Neutrophil (primary cell): ENCODE data around the gene GZMM.

Experiments used
- H3K27ac ChIP-seq: fragments of 200-600 bp; sonication (generic); 2 replicates; pipeline ENCODE4 v1.5.1; 2016; ENCODE audit warnings: mild to moderate bottlenecking, moderate library complexity
- H3K27me3 ChIP-seq: fragments of 200-600 bp; sonication (generic); 2 replicates; pipeline ENCODE4 v1.6.0; 2016; ENCODE audit warnings: mild to moderate bottlenecking
- H3K36me3 ChIP-seq: fragments of 200-600 bp; sonication (generic); 2 replicates; pipeline ENCODE4 v1.5.1; 2017
- H3K4me1 ChIP-seq, 2 experiments: fragments of 200-600 bp in 1 of 2; sonication (generic) in 1 of 2; 1 replicate in 1 of 2; 2 replicates in 1 of 2; pipeline versions ENCODE4 v1.5.1 to v1.6.1; 2013 to 2016; ENCODE audit warnings: low read depth in 1 of 2, low read length in 1 of 2, mild to moderate bottlenecking in 1 of 2, moderate library complexity in 1 of 2; ENCODE audit not compliant: control insufficient read depth in 1 of 2, insufficient read depth in 1 of 2
- H3K4me3 ChIP-seq, 2 experiments: fragments of 200-600 bp in 1 of 2; sonication (generic) in 1 of 2; 1 replicate in 1 of 2; 2 replicates in 1 of 2; pipeline ENCODE4 v1.5.1; 2013 to 2016; ENCODE audit warnings: low read depth in 1 of 2, low read length in 1 of 2, mild to moderate bottlenecking in 1 of 2, moderate library complexity in 1 of 2
- H3K9me3 ChIP-seq: fragments of 200-600 bp; sonication (generic); 2 replicates; pipeline ENCODE4 v1.5.1; 2016
- TF ChIP-seq, protein P1 (sequence below): fragments of 200-600 bp; sonication (generic); IDR thresholded peaks from 2 replicates; pipeline ENCODE4 v1.5.1; 2016; ENCODE audit warnings: antibody characterized with exemption

GZMM gene

DNA sequence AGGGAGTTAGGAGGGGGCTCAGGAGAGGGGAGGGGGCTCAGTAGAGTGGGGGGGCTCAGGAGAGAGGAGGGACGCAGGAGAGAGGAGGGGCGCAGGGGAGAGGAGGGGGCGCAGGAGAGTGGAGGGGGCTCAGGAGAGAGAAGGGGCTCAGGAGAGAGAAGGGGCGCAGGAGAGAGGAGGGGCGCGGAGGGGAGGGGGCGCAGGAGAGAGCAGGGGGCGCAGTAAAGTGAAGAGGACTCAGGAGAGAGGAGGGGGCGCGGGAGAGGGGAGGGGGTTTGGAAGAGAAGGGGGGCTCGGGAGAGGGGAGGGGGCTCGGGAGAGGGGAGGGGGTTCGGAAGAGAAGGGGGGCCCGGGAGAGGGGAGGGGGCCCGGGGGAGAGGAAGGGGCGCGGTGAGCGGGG lies 46.9 kb upstream of the GZMM start:
- Histone ChIP-seq H3K9me3 (no peaks in the 10 kb centered on the region), H3K27ac (no peak overlapping the region), H3K4me1 (peaks cover 25 to 45% of the 10 kb centered on the region in 2 experiments), H3K36me3 (no peaks in the 10 kb centered on the region), H3K27me3 (peaks cover 71% of the 10 kb centered on the region), H3K4me3 (no peak overlapping the region)
- TF ChIP-seq, protein P1, sequence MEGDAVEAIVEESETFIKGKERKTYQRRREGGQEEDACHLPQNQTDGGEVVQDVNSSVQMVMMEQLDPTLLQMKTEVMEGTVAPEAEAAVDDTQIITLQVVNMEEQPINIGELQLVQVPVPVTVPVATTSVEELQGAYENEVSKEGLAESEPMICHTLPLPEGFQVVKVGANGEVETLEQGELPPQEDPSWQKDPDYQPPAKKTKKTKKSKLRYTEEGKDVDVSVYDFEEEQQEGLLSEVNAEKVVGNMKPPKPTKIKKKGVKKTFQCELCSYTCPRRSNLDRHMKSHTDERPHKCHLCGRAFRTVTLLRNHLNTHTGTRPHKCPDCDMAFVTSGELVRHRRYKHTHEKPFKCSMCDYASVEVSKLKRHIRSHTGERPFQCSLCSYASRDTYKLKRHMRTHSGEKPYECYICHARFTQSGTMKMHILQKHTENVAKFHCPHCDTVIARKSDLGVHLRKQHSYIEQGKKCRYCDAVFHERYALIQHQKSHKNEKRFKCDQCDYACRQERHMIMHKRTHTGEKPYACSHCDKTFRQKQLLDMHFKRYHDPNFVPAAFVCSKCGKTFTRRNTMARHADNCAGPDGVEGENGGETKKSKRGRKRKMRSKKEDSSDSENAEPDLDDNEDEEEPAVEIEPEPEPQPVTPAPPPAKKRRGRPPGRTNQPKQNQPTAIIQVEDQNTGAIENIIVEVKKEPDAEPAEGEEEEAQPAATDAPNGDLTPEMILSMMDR, result no peak

DNA sequence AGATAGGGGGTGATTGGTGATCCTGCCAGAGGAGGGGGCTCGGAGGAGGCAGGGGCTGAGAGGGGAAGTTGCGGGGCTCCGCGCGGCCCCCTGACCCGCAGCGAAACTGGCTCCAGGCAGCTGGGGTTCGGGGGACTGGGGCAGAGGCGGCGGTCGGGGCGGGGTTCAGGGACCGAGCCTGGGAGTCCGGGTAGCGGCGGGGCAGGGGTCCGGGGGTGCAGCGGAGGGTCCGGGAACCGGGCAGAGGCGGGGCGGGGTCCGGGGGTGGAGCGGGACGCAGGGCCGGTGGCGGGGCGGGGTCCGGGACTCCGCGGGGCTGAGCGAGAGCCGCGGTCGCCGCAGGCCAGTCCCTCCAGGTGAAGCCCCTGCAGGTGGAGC lies 46.4 kb upstream of the GZMM start:
- peaks cover 71% of the 10 kb centered on the region for H3K27me3 ChIP-seq
- H3K4me1 ChIP-seq, result peaks cover 30 to 50% of the 10 kb centered on the region in 2 experiments
- H3K36me3 ChIP-seq, result no peaks in the 10 kb centered on the region

DNA sequence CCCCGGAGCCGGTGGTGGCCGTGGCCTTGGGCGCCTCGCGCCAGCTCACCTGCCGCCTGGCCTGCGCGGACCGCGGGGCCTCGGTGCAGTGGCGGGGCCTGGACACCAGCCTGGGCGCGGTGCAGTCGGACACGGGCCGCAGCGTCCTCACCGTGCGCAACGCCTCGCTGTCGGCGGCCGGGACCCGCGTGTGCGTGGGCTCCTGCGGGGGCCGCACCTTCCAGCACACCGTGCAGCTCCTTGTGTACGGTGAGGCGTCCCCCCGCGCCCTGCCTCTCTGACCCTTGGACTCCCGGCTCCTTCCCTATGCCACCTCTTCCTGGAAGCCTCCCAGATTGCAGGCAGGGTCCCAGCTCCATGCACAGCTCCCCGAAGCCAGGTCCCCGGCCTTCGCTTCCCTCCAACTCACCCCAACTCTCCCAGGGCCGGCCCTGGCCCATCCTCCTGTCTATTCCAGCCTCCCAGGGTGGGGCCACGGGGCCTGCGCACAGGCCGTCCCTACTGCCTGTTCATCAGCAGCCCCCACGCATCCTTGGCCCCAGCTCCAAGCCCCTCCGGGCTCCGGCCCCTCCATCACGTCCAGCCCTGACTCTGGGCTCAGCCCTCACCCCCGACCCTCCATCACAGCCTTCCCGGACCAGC lies 45.9 kb upstream of the GZMM start:
- peaks cover 35 to 55% of the 10 kb centered on the region in 2 experiments for H3K4me1 ChIP-seq
- no peaks in the 10 kb centered on the region for H3K9me3 ChIP-seq
- H3K27ac ChIP-seq, result peak overlapping the region; percentile 10
- H3K27me3 ChIP-seq, result peaks cover 71% of the 10 kb centered on the region
- no peaks in the 10 kb centered on the region for H3K36me3 ChIP-seq
- TF ChIP-seq, protein P1, result no peak
- peak overlapping the region; percentile 30 to 53 for H3K4me3 ChIP-seq

More for the DNA sequence above, 46.4 kb upstream of the GZMM start:
- H3K9me3 ChIP-seq, result no peaks in the 10 kb centered on the region
- H3K4me3 ChIP-seq, result peak overlapping the region; percentile 30 to 53
- H3K27ac ChIP-seq, result no peak overlapping the region
- TF ChIP-seq, protein P1, result no peak

DNA sequence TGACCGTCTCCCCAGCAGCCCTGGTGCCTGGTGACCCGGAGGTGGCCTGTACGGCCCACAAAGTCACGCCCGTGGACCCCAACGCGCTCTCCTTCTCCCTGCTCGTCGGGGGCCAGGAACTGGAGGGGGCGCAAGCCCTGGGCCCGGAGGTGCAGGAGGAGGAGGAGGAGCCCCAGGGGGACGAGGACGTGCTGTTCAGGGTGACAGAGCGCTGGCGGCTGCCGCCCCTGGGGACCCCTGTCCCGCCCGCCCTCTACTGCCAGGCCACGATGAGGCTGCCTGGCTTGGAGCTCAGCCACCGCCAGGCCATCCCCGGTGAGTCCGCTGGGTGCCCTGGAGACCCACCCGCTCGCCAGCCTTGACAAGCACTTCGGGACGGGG lies 45.4 kb upstream of the GZMM start:
- peak overlapping the region in 1 of 2 experiments; percentile 53 for H3K4me3 ChIP-seq
- no peaks in the 10 kb centered on the region for H3K9me3 ChIP-seq
- H3K27ac ChIP-seq, result no peak overlapping the region
- peaks cover 39 to 59% of the 10 kb centered on the region in 2 experiments for H3K4me1 ChIP-seq
- TF ChIP-seq, protein P1, result no peak
- peaks cover 68% of the 10 kb centered on the region for H3K27me3 ChIP-seq
- H3K36me3 ChIP-seq, result no peaks in the 10 kb centered on the region

DNA sequence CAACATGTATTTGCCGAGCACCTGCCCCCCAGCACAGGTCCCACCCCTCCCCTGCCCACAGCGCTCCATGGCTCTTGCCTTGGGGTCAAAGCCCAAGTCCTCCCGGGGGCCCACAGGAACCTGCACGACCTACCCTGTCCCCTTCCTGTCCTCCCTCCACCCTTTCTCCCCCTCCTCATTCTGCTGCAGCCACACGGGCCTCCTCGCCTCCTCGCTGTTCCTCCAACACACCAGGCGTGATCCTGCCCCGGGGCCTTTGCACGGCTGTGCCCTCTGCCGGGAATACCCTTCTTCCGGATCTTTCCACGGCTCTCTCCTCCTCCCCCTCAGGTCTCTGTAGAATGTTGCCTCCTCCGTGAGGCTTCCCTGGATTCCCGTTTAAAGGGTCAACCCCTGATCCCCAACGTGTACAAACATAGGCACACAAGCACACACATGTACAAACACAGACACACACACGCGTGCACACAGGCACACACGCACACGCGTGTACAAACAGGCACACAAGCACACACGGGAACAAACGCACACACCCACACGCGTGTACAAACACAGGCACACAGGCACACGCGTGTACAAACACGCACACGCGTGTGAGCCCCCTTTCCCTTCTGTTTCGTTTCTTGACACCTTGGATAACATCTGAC lies 44.8 kb upstream of the GZMM start:
- Histone ChIP-seq H3K27me3 (peaks cover 62% of the 10 kb centered on the region), H3K4me3 (no peak overlapping the region), H3K27ac (no peak overlapping the region), H3K9me3 (no peaks in the 10 kb centered on the region), H3K36me3 (no peaks in the 10 kb centered on the region), H3K4me1 (peaks cover 42 to 63% of the 10 kb centered on the region in 2 experiments)
- TF ChIP-seq, protein P1, result no peak
